Endothelial cell of umbilical vein (primary cell): ENCODE data around the gene FOXA1.

ENCODE experiments used
- CTCF ChIP-seq, 2 donors: IDR thresholded peaks; 1 replicate in 1 of 2; 2 replicates in 1 of 2; pipeline ENCODE4 v1.5.1; 2011; ENCODE audit warnings: low read length in 2 of 2, mild to moderate bottlenecking in 2 of 2, moderate library complexity in 2 of 2, control low read depth in 1 of 2, inconsistent platforms in 1 of 2, low read depth in 1 of 2; ENCODE audit not compliant: insufficient read depth in 1 of 2; ENCODE audit errors: extremely low read depth in 1 of 2
- EZH2 ChIP-seq: IDR thresholded peaks from 2 replicates; pipeline ENCODE4 v1.6.1; 2012; ENCODE audit warnings: borderline replicate concordance, low read depth, mild to moderate bottlenecking, moderate library complexity, low read length, inconsistent platforms; ENCODE audit not compliant: severe bottlenecking
- GATA2 ChIP-seq: IDR thresholded peaks from 2 replicates; pipeline ENCODE4 v1.7.0; 2011; ENCODE audit warnings: low read depth, mild to moderate bottlenecking, moderate library complexity, mixed read lengths, low read length; ENCODE audit not compliant: insufficient read length, insufficient read depth
- MAX ChIP-seq: IDR thresholded peaks from 2 replicates; pipeline ENCODE4 v1.6.1; 2011; ENCODE audit not compliant: insufficient read depth, insufficient read length
- MYC ChIP-seq: IDR thresholded peaks from one replicate; pipeline ENCODE4 v1.6.1; 2011; ENCODE audit warnings: mild to moderate bottlenecking, low read depth, low read length
- POLR2A ChIP-seq: IDR thresholded peaks from 2 replicates; pipeline ENCODE4 v1.6.1; 2012; ENCODE audit warnings: low read depth, mild to moderate bottlenecking, control low read depth, low read length
- POLR2AphosphoS5 ChIP-seq: IDR thresholded peaks from 2 replicates; pipeline ENCODE4 v1.6.1; 2012; ENCODE audit warnings: low read depth, mild to moderate bottlenecking, control low read depth, low read length, moderate library complexity; ENCODE audit not compliant: insufficient read depth

GRCh38 chr14:37573356-37573755, 21.7 kb downstream of the FOXA1 start:
- TF ChIP-seq MAX (no peak), POLR2A (no peak), EZH2 (no peak), CTCF (IDR thresholded peaks at IDR 0.05; ENCODE audit: extremely low read depth in 1 of 2, insufficient read depth in 1 of 2, low read depth in 1 of 2, low read length in 2 of 2) (no peak), POLR2AphosphoS5 (no peak), MYC (no peak), GATA2 (no peak)
